H1 (cell line): ENCODE results near the gene GNAI2. TPM values are rescaled to one million over a fixed set of nuclear protein-coding genes. Genes with fewer than 3 reads are reported as not detected.
A peak's percentile ranks its signal among the peaks of the same experiment; 100 is the strongest.

Experiments
- BCL11A ChIP-seq, 2 experiments: IDR thresholded peaks; one replicate each; pipeline ENCODE4 v1.6.1; 2011; ENCODE audit warnings: low read depth in 2 of 2, low read length in 2 of 2, mild to moderate bottlenecking in 2 of 2
- CTBP2 ChIP-seq: IDR thresholded peaks from 2 replicates; pipeline ENCODE4 v1.7.0; 2011; ENCODE audit warnings: borderline replicate concordance, mild to moderate bottlenecking, moderate library complexity, mixed read lengths, low read length; ENCODE audit not compliant: insufficient read depth, insufficient read length
- E2F6 ChIP-seq: IDR thresholded peaks from 2 replicates; pipeline ENCODE4 v1.6.1; 2012; ENCODE audit warnings: inconsistent platforms
- KDM1A ChIP-seq: fragments of 200-600, 300-600 bp; sonication (generic); IDR thresholded peaks from 2 replicates; pipeline ENCODE4 v1.7.1; 2016; ENCODE audit warnings: mild to moderate bottlenecking, low read length, borderline replicate concordance
- RNF2 ChIP-seq: fragments of 200-900, 300-1000 bp; sonication (generic); IDR thresholded peaks from 2 replicates; pipeline ENCODE4 v1.7.1; 2016; ENCODE audit warnings: borderline replicate concordance, low read depth, mild to moderate bottlenecking, antibody characterized with exemption, low read length; ENCODE audit not compliant: poor library complexity, severe bottlenecking; ENCODE audit errors: missing control alignments
- SAP30 ChIP-seq: fragments of 300-600 bp; sonication (generic); IDR thresholded peaks from 2 replicates; pipeline ENCODE4 v1.7.1; 2012; ENCODE audit warnings: low read length, moderate library complexity, mild to moderate bottlenecking, inconsistent platforms; ENCODE audit not compliant: insufficient read depth, insufficient replicate concordance
- SIN3A ChIP-seq, 2 experiments: IDR thresholded peaks in 1 of 2; conservative IDR thresholded peaks in 1 of 2; 2 replicates each; pipeline ENCODE4 v1.6.1; 2011 to 2012; ENCODE audit warnings: low read length in 2 of 2, improper control_type of control experiment in 1 of 2, low read depth in 1 of 2, mild to moderate bottlenecking in 1 of 2
- TAF7 ChIP-seq: optimal IDR thresholded peaks from 2 replicates; pipeline ENCODE3; 2011; ENCODE audit warnings: low read depth, mild to moderate bottlenecking, inconsistent platforms, low read length, moderate library complexity, borderline replicate concordance
- polyA plus RNA-seq, 7 experiments: library from polyadenylated mRNA; depleted of rRNA in 3 of 7; stranded (reverse) in 5 of 7; unstranded in 2 of 7; fragments of >200 nt in 5 of 7; fragments of 200-250 nt in 2 of 7; gene quantifications; 1 replicate in 5 of 7; 2 replicates in 1 of 7; 4 replicates in 1 of 7; pipeline versions ENCODE4 v1.2.1 to v1.2.3, GENCODE V29; 2011 to 2013; ENCODE audit warnings: missing spikeins in 2 of 7, mixed read lengths in 2 of 7
- total RNA-seq: library from RNA; stranded (reverse); fragmentation: NEBNext Ultra II Directional; extraction: Animal tissue kit (Norgen Biotek cat#: 25700); gene quantifications from 2 replicates; pipeline ENCODE4 v1.2.1, GENCODE V29; 2021

GNAI2 gene
- total and polyA plus RNA-seq, 2 of the 8 experiments (the other 6 are each of a cell fraction or from before 2014, with no cell fraction given): 168 to 539 TPM

GRCh38 chr3:50275996-50276761, 40.2 kb downstream of the GNAI2 start (continued):
- no peak for TF ChIP-seq BCL11A (IDR thresholded peaks at IDR 0.05; ENCODE audit: low read depth in 2 of 2, low read length in 2 of 2)
- TF ChIP-seq SIN3A (conservative IDR thresholded peaks at IDR 0.05 in 1 of 2, IDR thresholded peaks at IDR 0.05 in 1 of 2; ENCODE audit: low read depth in 1 of 2, low read length in 2 of 2): peak in 1 of 2 experiments; percentile 47; a peak in 1 of 4 replicates
- no peak for TF ChIP-seq TAF7
- TF ChIP-seq KDM1A: no peak
- peak; percentile 98 for TF ChIP-seq E2F6
- no peak for TF ChIP-seq RNF2
- TF ChIP-seq SAP30: no peak
- TF ChIP-seq CTBP2: no peak
